Stimulated activated CD4-positive, alpha-beta T cell treated with anti-CD3 and anti-CD28 coated beads, Interleukin-15, amount 100 ng/mL, for 1 hour (primary cell): ENCODE results near the gene L3MBTL3.

ENCODE experiments used
- DNase-seq, 2 donors: peaks; one replicate each; pipeline ENCODE4 v3.0.0-alpha.2; 2020; ENCODE audit warnings: low read depth in 1 of 2, low spot score in 1 of 2

The L3MBTL3 gene

DNA sequence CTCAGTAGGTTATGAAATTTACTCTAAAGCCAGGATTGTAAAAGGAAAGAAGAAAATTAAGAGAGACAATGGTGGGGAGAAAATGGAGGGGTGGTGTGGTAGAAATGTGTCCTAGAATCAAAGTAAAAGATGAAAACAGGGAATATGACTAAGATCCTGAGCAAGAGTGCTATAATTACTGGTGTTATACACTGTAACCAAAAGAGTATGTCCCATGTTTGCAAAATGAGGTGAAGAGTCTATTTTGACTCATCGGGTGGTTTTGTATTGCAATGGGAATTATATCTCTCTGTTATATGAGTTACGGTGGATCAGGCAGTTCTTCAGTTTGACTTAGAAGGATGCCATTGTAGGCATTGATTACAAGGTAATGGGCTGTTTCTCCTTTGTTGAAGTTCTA, 8.5 kb downstream of the L3MBTL3 start:
- no peak for DNase-seq

DNA sequence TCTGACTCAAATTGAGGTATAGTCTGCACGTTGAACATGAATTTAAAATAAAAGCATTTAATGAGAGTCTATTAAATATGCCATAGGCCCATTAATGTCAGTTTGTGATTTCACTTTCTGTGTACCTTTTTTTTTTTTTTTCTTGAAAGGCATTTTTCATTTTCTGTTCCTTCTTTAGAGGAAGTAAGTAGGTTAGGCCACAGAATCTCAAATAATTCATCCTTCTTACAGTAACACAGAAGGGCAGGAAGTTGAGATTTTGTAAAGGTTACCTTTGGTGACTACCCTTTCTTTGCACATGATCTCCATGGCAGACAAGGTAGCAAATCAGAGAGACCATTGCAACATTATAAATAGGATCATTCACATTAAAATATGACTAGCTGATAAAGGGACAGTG, 9.6 kb downstream of the L3MBTL3 start:
- no peak for DNase-seq

GRCh38 chr6:130029163-130029562, 10.8 kb downstream of the L3MBTL3 start:
- DNase-seq, result no peak

GRCh38 chr6:130032758-130033340, 14.5 kb downstream of the L3MBTL3 start:
- DNase-seq, result no peak

GRCh38 chr6:130033949-130034348, 15.6 kb downstream of the L3MBTL3 start:
- no peak for DNase-seq

- no peak for DNase-seq
Measured at GRCh38 chr6:130034378-130035146, 16.2 kb downstream of the L3MBTL3 start.

DNA sequence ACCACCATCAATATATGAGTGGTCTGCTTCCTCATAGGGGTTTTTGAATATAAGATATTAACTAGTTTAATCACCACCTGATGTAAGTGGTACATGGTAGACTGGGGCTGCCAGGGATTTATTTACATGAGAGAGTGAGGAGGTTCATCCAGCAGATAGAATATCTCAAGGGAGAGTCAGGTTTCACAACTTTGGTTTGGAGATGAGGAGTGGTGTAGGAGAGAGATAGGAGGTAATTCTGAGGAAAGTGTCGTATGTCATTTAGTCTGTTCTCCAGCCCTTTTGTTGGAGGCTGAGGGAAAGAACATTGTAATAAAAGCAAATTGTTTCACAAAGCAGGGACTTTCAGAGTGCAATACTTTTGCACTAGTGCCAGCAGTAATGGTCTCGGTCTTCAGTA, 16.8 kb downstream of the L3MBTL3 start:
- DNase-seq, result no peak

GRCh38 chr6:130037207-130037811, 18.9 kb downstream of the L3MBTL3 start:
- no peak for DNase-seq

DNA sequence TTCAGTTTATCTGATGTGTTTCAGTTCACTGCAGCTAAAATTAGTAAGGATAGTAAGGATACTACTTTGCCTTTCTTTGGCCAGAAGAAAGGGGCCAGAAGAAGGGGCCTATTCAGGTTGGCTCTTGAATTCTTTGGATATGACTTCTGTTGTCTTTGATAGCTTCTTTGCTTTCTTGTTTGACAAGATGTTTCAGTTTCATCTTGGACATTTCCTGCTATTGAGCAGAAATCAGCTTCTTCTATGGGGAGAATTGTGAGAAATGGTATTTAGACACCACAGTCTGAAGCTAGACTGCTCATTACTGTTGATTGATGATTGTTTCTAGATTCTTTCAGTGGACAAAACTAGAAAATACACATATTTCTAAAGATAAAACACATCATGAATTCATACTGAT, 23.2 kb downstream of the L3MBTL3 start:
- DNase-seq, result no peak

GRCh38 chr6:130043344-130043743, 25.0 kb downstream of the L3MBTL3 start:
- DNase-seq, result no peak

DNA sequence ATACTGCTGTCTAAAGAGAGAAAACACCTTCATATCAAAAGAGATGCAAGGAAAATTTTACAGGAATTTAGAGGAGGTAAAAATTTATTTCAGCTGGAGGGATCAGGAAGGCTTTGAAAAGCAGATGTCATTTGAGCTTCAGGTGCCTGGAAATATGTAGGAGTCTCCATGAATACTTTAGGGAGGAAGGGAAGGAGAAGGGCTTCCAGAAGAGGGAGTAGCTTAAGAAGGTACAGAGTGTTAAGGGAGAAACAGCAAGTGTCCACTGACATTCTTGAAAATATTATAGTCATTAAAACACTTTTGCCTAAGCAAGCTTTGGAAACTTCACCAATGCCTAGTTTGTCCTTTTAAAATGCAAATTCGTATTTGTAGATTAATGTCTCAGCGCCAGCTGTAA, 27.2 kb downstream of the L3MBTL3 start:
- DNase-seq, result no peak

DNA sequence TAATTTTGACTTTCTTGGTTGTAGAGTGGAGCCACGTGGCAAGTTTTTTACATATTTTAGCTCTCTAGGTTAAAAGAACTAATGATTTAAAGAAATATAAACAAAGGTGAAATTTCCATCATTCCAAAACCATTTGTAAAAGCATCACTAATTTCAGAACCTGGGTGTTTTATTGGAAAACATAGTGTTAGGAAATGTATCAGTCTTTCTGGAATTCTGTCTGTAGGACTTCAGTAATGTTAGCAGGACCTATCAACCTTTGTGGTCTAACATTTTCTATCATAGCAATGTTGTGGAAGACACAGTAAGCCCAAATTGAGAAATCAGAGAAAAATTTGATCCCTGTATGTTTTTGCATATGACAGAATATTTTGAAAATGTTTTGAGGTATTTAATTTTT, 28.3 kb downstream of the L3MBTL3 start:
- no peak for DNase-seq

DNA sequence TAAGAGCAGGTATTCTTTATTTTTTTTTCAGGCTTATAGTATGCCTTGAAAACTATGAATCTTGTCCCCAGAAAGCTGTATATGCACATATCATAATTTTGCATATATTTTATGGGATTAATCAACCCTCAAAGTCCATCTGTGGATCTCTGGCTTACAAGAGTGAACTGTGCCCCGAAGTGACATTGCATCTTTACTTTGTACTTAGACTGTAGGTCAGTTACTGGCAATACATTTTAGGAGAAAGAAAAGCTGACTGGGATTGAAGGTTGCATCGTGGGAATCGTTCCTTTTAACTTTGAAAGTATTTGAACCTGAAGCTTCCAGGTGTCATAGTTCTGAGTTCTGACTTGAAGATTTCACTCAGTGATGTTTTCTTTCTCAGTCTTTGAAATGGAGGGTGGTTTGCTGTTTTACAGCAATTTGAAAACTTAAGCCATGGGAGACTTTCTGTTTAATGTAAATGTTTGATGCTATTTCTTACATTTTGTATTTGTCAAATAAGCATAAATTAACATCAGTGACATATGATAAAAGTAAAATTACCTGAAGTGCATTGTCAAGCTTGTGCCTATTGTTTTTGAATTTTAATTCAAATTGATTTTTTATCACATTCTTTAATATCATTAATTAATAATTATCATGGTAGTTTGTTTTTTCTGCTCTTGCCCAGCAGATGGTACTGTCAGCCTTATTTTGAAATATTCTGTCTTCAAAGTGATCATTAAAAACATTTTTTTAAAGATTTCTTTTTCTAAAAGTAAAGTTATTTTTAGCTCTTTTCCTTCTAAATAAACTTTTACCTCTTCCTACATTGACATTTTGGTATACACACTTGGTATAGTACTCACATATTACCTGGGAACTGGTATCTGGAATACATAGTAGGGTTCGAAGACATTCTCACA, 29.0 kb downstream of the L3MBTL3 start:
- no peak for DNase-seq

GRCh38 chr6:130050230-130050629, 31.8 kb downstream of the L3MBTL3 start:
- no peak for DNase-seq

DNA sequence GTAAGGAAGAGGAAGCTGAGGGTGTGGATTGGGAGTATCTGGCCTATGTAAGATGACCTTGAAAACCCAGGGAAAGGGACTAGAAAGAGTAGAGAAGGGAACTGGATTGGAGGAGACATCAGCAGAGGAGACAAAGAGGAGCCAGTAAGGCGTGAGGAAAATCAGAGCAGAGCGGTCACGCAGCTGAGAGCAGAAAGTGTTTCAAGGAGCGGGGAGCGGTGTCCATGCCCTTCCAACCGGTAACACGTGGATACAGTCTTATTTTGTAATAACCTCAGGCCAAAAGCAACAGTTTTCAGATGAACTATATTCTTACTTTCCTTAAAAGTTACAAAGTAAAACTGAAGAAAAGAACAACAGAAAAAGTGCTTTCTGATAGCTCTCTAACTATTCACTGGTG, 36.3 kb downstream of the L3MBTL3 start:
- no peak for DNase-seq

- DNase-seq, result no peak
Measured at GRCh38 chr6:130055271-130055670, 36.9 kb downstream of the L3MBTL3 start.

DNA sequence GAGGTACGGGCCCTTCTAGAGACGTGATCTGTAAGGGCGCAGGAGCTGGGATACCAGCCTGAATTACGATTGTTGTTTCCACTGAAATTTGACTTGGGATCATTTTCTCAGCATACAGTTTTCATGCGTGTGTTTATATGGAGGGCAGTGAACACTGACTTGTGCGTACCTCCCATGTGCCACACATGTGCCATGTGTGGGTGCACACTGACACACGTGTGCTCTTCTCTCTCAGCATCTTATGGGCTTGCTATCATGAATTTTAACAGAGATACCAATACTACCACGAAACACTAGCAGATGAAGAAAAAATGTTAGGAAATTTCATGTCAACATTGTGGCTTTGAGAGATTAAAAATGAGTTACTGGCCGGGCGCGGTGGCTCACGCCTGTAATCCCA, 39.1 kb downstream of the L3MBTL3 start:
- no peak for DNase-seq

- DNase-seq, result no peak
Measured at GRCh38 chr6:130063806-130064205, 45.4 kb downstream of the L3MBTL3 start.

DNA sequence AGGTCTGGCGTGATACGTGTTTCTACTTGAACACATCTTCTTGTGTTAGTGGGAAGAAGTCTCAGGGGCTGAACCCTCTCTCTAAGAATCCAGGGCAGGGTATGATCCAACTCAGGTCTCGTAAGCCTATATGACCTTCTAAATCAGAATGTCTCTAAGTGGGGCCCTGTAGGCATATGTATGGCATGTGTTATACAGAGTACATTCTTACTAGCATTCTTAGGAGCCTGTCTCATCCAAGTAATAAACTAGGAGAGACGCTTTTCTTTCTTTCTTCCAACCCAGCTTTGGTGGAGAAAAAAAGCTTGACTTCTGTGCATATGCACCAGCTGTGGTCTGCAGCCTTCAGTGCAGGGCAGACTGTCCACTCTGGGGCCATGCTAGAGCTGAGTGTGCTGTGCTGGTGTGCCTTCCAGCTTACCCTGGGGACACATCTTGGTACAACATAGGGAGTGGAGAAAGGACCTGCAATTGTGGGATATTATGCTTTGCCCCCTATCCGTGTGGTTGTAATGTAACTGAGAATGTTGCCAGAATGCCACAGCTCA, 47.3 kb downstream of the L3MBTL3 start:
- no peak for DNase-seq

GRCh38 chr6:130069485-130069884, 51.1 kb downstream of the L3MBTL3 start:
- no peak for DNase-seq

DNA sequence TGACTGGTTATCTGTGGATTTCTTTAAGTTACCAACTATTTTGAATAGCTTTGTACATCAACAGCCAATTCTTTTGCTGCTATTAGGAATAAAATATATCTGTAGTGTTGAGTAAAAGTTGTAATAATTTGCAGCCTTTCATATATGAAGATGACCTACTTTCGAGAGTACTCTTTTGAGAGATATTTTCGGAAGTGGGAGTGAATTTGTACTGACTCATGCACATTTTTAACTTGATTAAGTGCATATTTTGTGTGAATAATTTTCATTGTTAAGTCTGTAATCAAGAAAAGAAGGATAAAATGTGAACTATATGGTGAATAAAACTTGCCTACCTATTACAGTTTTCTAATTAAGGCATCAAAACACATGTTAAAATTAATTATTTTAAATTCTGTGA, 51.9 kb downstream of the L3MBTL3 start:
- DNase-seq, result no peak
